ENCODE results near the gene SH2D6.

DNA sequence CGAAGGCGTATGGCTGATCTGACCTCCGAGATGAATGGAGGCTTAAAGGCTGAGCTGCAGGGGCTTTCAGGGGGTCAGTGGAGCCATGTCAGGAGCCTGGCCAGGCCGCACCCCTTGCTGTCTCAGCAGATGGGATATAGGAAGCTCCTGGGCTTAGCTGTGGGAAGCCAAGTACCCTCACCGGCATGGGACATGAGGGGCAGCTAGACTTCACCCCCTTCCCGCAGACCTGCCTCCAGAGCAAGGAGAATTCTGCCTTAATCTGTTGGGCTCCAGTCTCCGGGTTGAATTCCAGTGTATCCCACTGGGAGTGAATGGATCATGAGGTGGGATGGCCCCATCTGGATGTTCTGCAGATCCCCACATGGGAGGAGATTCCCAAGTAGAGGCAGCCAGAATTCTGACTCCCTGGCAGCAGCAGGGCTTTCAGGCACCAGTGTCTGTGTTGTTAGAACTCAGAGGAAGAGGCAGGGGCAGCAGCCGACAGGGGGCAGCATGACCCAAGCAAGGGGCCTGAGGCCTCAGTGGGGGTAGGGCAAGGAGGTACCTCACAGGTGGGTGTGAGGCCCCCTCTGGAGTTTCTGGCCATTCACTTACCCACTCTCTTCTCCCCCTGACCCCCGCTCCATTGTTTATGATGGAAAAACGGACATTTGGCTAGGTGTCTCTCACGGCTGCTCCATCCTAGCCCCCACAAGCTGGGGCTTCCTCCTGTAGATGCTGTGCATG lies 27.4 kb upstream of the SH2D6 start:
- TF ChIP-seq EZH2phosphoT487 (IDR thresholded peaks at IDR 0.05; ENCODE audit: insufficient read depth, low read depth) (no peak), EZH2 (IDR thresholded peaks at IDR 0.05; ENCODE audit: insufficient read depth, poor library complexity, severe bottlenecking) (no peak)

All from GM23248 (cell line).